AG09309 (cell line): ENCODE measurements around the gene PTGDR2.

Experiments used
- DNase-seq: peaks from one replicate; pipeline ENCODE4 v3.0.0-alpha.2; 2010; ENCODE audit warnings: low read depth
- H3K4me3 ChIP-seq: 2 replicates; pipeline ENCODE4 v1.5.1; 2011; ENCODE audit warnings: mild to moderate bottlenecking, low read depth, low read length, moderate library complexity; ENCODE audit not compliant: control insufficient read depth
- TF ChIP-seq, protein P1 (sequence below): IDR thresholded peaks from 2 replicates; pipeline ENCODE4 v1.5.1; 2011; ENCODE audit warnings: mild to moderate bottlenecking, low read depth, low read length, inconsistent platforms; ENCODE audit not compliant: insufficient read depth, control insufficient read depth; ENCODE audit errors: missing control alignments

PTGDR2 gene

DNA sequence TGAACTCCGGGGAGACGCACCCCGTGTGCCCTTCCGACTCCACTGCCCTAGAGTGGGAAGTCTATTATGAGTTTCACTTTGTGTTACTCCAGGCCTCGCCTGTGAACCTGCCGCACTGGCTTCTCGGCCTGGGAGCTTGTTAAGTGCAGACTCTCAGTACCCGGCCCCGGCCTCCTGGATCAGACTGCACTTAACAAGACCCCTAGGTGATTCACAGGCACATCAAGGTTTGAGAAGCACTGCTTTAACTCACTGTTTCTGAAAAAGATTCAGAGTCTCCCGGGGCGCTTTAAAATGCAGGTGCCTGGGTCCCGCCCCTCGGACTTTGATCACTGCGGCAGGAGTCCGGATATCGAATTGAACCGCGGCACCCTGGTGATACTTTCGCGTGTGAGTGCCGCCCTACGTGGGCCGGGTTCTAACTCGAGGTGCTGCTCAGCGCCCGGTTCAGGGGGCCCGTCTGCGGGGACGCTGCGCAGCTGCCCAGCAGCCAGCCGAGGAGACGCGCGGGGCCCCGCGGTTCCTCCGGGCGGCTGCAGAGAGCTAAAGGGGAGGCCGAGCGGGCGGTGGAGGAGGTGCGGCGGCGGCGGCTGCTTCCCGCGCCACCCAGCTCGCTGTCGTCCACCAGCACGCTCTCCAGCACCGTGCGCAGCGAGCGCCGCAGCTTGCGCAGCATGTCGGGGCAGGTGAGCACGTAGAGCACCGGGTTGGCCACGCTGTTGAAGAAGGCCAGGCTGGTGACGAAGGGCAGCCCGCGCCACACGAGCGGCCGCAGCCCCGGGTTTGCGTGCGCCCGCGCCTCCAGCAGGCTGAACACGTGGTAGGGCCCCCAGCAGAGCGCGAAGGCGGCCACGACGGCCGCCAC lies 3.4 kb downstream of the PTGDR2 start:
- TF ChIP-seq, protein P1, sequence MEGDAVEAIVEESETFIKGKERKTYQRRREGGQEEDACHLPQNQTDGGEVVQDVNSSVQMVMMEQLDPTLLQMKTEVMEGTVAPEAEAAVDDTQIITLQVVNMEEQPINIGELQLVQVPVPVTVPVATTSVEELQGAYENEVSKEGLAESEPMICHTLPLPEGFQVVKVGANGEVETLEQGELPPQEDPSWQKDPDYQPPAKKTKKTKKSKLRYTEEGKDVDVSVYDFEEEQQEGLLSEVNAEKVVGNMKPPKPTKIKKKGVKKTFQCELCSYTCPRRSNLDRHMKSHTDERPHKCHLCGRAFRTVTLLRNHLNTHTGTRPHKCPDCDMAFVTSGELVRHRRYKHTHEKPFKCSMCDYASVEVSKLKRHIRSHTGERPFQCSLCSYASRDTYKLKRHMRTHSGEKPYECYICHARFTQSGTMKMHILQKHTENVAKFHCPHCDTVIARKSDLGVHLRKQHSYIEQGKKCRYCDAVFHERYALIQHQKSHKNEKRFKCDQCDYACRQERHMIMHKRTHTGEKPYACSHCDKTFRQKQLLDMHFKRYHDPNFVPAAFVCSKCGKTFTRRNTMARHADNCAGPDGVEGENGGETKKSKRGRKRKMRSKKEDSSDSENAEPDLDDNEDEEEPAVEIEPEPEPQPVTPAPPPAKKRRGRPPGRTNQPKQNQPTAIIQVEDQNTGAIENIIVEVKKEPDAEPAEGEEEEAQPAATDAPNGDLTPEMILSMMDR = no peak
- DNase-seq = no peak
- H3K4me3 ChIP-seq = no peak overlapping the region

DNA sequence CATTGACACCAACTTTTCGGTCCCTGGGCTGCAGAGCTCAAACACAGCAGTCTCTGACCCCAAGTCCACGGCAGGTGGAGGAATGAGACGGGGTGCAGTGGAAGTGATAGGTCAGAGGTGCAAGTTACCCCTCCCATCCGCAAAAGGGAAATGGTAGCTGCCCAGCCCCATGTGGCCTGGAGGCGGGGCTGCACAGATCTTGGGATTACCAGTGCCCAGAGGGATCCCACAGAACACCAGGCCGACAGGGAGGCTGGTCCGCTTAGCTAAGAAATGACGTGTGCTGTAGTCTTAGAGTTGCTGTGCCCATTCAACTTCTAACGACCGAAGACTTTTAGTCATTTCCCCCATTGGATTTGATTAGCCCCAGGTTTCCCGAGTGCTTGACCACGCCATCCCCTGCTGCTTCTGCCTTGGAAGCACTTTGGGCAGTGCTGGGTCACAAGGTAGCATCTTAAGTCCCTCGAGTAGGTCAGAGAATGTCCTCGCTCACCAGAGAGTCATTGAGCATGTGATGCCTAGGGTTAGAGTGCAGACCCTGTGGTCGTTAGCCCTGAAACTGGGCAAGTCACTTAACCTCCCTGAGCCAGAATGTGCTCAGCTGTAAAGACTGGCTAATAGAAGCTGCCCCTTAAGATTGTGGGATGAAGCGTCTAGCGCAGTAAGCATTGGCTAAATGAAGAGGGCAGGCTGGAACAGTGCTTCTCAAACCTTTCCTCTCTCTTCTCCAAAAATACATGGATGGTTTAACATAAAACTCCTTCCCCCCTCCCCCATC lies 4.2 kb downstream of the PTGDR2 start:
- TF ChIP-seq, protein P1 = no peak
- H3K4me3 ChIP-seq = no peak overlapping the region
- DNase-seq = no peak

DNA sequence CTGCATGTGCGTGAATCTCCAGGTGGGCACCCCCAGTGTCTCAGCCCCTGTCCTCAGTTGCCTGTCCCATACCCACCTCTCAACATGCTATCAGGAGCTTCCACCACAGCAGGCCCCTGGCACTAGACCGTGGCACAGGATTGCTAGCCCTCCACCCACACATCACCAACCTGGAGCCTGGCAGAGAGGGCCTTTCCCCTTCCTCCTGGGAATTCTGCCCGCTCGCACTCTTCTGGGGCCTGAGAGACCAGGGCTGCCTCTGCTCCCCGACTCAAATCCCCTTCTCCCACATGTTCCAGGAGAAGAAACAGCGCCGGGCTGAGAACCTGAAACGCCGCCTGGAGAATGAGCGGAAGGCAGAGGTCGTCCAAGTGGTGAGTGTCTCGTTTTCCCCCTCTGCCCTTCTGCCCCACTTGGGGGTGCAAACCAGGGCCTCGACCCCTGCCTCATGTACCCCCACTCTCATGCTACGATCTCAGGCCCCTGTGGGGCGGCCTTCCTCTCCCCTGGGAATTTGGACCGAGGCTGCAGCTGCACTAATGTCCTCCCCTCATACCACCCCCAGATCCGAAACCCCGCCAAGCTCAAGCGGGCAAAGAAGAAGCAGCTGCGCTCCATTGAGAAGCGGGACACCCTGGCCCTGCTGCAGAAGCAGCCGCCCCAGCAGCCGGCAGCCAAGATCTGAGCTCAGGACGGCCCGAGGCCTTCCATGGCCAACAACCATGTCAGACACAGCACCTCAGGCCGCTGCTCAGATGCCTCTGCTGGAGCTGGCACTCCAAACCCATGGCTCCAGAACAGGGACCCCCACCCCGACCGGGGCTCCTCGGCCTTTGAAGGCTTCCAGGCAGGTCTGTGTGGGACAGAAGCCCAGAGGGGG lies 5.9 kb downstream of the PTGDR2 start:
- H3K4me3 ChIP-seq = no peak overlapping the region
- TF ChIP-seq, protein P1 = no peak

DNA sequence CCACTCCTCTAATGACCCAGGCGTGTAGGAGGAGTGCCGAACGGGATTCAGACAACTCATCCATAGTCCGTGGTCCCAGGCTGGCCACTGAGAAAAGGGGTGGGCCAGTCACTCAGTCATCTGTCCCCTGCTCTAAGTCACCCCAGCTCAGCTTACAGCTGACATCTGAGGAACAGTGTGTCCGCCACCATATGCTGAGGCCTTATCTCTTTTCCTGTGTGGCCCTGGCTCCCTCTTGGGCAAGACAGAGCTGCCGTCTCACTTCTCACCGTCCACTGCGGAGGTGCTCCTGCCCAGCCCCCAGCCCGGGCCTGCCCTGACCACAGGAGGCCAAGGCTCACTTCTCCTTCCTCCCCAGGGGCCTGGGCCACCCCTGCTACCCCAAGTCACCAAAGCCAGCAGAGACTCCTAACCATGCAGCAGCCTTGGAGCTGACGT lies 7.0 kb downstream of the PTGDR2 start:
- no peak for DNase-seq
- no peak overlapping the region for H3K4me3 ChIP-seq
- TF ChIP-seq, protein P1 = no peak

More for the DNA sequence above, 5.9 kb downstream of the PTGDR2 start:
- no peak for DNase-seq

DNA sequence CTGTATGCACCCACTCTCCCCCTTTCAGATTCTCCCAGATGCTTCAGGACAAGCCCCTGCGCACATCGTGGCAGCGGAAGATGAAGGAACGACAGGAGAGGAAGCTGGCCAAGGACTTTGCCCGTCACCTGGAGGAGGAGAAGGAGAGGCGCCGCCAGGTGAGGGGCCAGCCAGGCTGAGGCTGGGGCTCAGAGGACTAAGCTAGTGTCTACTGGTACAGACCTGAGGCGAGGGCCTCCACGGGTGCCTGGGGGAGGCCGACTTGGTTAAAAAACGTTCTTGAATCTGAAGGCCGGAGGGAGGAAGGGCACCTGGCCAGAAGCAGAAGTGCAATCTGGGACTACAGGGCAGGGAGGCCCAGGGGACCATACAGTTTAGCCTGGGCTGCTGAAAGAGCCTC lies 7.9 kb downstream of the PTGDR2 start:
- DNase-seq = no peak
- no peak overlapping the region for H3K4me3 ChIP-seq
- TF ChIP-seq, protein P1 = no peak

DNA sequence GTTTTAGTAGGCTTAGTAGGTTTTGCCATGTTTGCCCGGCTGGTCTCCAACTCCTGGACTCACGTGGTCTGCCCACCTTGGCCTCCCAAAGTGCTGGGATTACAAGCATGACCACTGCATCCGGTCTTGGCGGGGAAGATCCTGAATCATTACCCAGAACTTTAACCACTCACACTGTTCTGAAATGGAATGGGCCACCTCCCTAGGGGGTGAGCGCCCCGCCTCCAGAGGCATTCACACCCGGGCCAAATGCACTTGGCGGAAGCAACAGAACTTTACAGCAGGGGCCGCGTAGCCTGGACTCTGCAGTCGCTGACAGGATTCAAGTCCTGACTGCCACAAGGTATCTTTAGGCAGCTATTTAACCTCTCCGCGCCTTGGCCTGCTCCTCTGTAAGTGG lies 8.5 kb downstream of the PTGDR2 start:
- TF ChIP-seq, protein P1 = no peak

More for the DNA sequence above, 8.5 kb downstream of the PTGDR2 start:
- no peak for DNase-seq
- H3K4me3 ChIP-seq = no peak overlapping the region
